ENCODE results near the gene CLPSL1. TPM values are rescaled to one million over a fixed set of nuclear protein-coding genes. Genes with fewer than 3 reads are reported as not detected.

CLPSL1 gene
- total RNA-seq, 1 experiment from 2014 or later: not detected

- Histone ChIP-seq H3K4me1 (ENCODE audit: insufficient read depth, low read length) (no peaks in the 10 kb centered on the region), H3K27ac (ENCODE audit: low read length) (no peak overlapping the region), H3K9me2 (replicated peaks; ENCODE audit: low read length) (no peaks in the 10 kb centered on the region), H3K4me2 (ENCODE audit: low read length) (no peak overlapping the region), H3K9me3 (ENCODE audit: low read length) (no peaks in the 10 kb centered on the region), H3K36me3 (ENCODE audit: low read depth, low read length) (no peaks in the 10 kb centered on the region), H4K20me1 (ENCODE audit: low read length) (no peaks in the 10 kb centered on the region), H2AFZ (ENCODE audit: low read length) (no peak overlapping the region), H3K4me3 (ENCODE audit: low read length) (no peak overlapping the region), H3F3A (ENCODE audit: low read length, unreplicated experiment) (no peaks in the 10 kb centered on the region), H3K9ac (ENCODE audit: low read length) (no peak overlapping the region), H3K27me3 (ENCODE audit: low read length) (no peaks in the 10 kb centered on the region), H3K79me2 (ENCODE audit: low read length) (no peaks in the 10 kb centered on the region)
- TF ChIP-seq, protein P1, sequence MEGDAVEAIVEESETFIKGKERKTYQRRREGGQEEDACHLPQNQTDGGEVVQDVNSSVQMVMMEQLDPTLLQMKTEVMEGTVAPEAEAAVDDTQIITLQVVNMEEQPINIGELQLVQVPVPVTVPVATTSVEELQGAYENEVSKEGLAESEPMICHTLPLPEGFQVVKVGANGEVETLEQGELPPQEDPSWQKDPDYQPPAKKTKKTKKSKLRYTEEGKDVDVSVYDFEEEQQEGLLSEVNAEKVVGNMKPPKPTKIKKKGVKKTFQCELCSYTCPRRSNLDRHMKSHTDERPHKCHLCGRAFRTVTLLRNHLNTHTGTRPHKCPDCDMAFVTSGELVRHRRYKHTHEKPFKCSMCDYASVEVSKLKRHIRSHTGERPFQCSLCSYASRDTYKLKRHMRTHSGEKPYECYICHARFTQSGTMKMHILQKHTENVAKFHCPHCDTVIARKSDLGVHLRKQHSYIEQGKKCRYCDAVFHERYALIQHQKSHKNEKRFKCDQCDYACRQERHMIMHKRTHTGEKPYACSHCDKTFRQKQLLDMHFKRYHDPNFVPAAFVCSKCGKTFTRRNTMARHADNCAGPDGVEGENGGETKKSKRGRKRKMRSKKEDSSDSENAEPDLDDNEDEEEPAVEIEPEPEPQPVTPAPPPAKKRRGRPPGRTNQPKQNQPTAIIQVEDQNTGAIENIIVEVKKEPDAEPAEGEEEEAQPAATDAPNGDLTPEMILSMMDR (conservative IDR thresholded peaks at IDR 0.05; ENCODE audit: low read depth, low read length): no peak
- TF ChIP-seq EZH2 (IDR thresholded peaks at IDR 0.05; ENCODE audit: low read length, unreplicated experiment) (no peak), EZH2phosphoT487 (IDR thresholded peaks at IDR 0.05; ENCODE audit: borderline replicate concordance, low read length) (no peak)
- no peak for ATAC-seq
- POLR2A ChIA-PET (ENCODE audit: unreplicated experiment): no interaction called here
- CTCF ChIA-PET: no interaction called here
- DNase-seq: no peak
- intact Hi-C loops (cut with micrococcal nuclease): no loop called here
- BruUV-seq (replicated peaks): no TSS peak
Measured at GRCh38 chr6:35747877-35748276, 32.9 kb upstream of the CLPSL1 start.

DNA sequence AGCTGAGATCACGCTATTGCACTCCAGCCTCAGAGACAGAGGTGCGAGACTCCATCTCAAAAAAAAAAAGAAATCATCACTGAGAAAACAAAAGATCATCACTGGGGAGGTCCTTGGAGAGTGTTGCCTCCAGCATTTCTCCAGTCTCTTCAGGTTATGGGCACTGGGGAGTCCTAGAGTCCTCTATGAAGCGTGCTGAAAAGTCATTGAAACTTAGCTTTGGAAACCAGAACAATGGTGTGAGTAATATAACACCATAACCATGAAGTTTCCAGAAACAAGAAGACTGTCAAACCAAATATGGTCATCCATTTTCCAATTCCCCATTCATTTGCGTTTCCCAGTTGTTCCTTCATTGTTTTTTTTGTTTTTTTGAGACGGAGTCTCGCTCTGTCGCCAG is 30.3 kb upstream of the CLPSL1 start:
- Histone ChIP-seq H3K27ac (ENCODE audit: low read length) (no peak overlapping the region), H3K79me2 (ENCODE audit: low read length) (no peaks in the 10 kb centered on the region), H3F3A (ENCODE audit: low read length, unreplicated experiment) (no peaks in the 10 kb centered on the region), H3K4me2 (ENCODE audit: low read length) (no peak overlapping the region), H3K36me3 (ENCODE audit: low read depth, low read length) (no peaks in the 10 kb centered on the region), H3K4me3 (ENCODE audit: low read length) (no peak overlapping the region), H3K4me1 (ENCODE audit: insufficient read depth, low read length) (peaks cover 6% of the 10 kb centered on the region; the same call in 1 of the 2 replicates), H3K9ac (ENCODE audit: low read length) (no peak overlapping the region), H3K9me2 (replicated peaks; ENCODE audit: low read length) (no peaks in the 10 kb centered on the region), H3K27me3 (ENCODE audit: low read length) (no peaks in the 10 kb centered on the region), H3K9me3 (ENCODE audit: low read length) (no peaks in the 10 kb centered on the region), H4K20me1 (ENCODE audit: low read length) (no peaks in the 10 kb centered on the region), H2AFZ (ENCODE audit: low read length) (no peak overlapping the region)
- TF ChIP-seq EZH2phosphoT487 (IDR thresholded peaks at IDR 0.05; ENCODE audit: borderline replicate concordance, low read length) (no peak), EZH2 (IDR thresholded peaks at IDR 0.05; ENCODE audit: low read length, unreplicated experiment) (no peak)
- TF ChIP-seq, protein P1 (conservative IDR thresholded peaks at IDR 0.05; ENCODE audit: low read depth, low read length): no peak
- BruUV-seq (replicated peaks): no TSS peak
- POLR2A ChIA-PET (ENCODE audit: unreplicated experiment): no interaction called here
- DNase-seq (no peak), ATAC-seq (no peak)
- CTCF ChIA-PET: no interaction called here
- intact Hi-C loops (cut with micrococcal nuclease): loop anchor here (10.0 kb wide), 1 partner anchor 204 kb away; no protein-coding TSS in a partner anchor

- intact Hi-C loops (cut with micrococcal nuclease): loop anchor here (10.0 kb wide), 1 partner anchor 203 kb away; no protein-coding TSS in a partner anchor
- no peaks in the 10 kb centered on the region for H3K36me3 ChIP-seq (ENCODE audit: low read depth, low read length)
- H3K79me2 ChIP-seq (ENCODE audit: low read length): no peaks in the 10 kb centered on the region
- H2AFZ ChIP-seq (ENCODE audit: low read length): no peak overlapping the region
- no peak overlapping the region for H3K27ac ChIP-seq (ENCODE audit: low read length)
- DNase-seq (no peak), ATAC-seq (no peak)
- peaks cover 6% of the 10 kb centered on the region; the same call in 1 of the 2 replicates for H3K4me1 ChIP-seq (ENCODE audit: insufficient read depth, low read length)
- BruUV-seq (replicated peaks): no TSS peak
- no peak overlapping the region for H3K4me3 ChIP-seq (ENCODE audit: low read length)
- no peaks in the 10 kb centered on the region for H3K9me3 ChIP-seq (ENCODE audit: low read length)
- H3K27me3 ChIP-seq (ENCODE audit: low read length): no peaks in the 10 kb centered on the region
- H3K4me2 ChIP-seq (ENCODE audit: low read length): no peak overlapping the region
- CTCF ChIA-PET: no interaction called here
- no peak for TF ChIP-seq EZH2 (IDR thresholded peaks at IDR 0.05; ENCODE audit: low read length, unreplicated experiment)
- no peak for TF ChIP-seq EZH2phosphoT487 (IDR thresholded peaks at IDR 0.05; ENCODE audit: borderline replicate concordance, low read length)
- TF ChIP-seq, protein P1 (conservative IDR thresholded peaks at IDR 0.05; ENCODE audit: low read depth, low read length): no peak
- POLR2A ChIA-PET (ENCODE audit: unreplicated experiment): no interaction called here
- no peak overlapping the region for H3K9ac ChIP-seq (ENCODE audit: low read length)
- no peaks in the 10 kb centered on the region for H3F3A ChIP-seq (ENCODE audit: low read length, unreplicated experiment)
- no peaks in the 10 kb centered on the region for H3K9me2 ChIP-seq (replicated peaks; ENCODE audit: low read length)
- H4K20me1 ChIP-seq (ENCODE audit: low read length): no peaks in the 10 kb centered on the region
Measured at GRCh38 chr6:35751594-35751993, 29.2 kb upstream of the CLPSL1 start.

All from PC-3 (cell line).